ENCODE measurements around the gene TNK1.

DNA sequence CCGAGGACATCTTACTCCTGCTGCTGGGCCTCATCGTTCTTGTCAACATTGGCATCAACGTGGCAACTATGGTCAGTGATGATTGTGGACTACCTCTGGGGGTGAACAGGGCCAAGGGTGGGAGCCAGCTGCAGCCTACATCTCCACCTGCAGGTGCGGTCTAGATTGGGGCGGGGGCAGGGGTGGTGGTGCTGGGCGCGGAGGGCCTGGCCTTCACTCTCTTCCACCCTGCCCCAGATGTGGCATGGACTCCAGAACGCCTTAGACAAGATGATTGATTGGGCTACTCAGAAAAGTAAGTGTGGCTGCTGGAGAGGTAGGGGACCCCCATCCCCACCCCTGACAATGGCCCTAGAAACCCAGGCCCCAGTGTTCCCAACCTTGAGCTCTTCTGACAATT is 44.9 kb downstream of the TNK1 start:
- TF ChIP-seq, protein P1, sequence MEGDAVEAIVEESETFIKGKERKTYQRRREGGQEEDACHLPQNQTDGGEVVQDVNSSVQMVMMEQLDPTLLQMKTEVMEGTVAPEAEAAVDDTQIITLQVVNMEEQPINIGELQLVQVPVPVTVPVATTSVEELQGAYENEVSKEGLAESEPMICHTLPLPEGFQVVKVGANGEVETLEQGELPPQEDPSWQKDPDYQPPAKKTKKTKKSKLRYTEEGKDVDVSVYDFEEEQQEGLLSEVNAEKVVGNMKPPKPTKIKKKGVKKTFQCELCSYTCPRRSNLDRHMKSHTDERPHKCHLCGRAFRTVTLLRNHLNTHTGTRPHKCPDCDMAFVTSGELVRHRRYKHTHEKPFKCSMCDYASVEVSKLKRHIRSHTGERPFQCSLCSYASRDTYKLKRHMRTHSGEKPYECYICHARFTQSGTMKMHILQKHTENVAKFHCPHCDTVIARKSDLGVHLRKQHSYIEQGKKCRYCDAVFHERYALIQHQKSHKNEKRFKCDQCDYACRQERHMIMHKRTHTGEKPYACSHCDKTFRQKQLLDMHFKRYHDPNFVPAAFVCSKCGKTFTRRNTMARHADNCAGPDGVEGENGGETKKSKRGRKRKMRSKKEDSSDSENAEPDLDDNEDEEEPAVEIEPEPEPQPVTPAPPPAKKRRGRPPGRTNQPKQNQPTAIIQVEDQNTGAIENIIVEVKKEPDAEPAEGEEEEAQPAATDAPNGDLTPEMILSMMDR (IDR thresholded peaks at IDR 0.05): no peak
- TF ChIP-seq POLR2A (IDR thresholded peaks at IDR 0.05) (no peak), EP300 (IDR thresholded peaks at IDR 0.05) (no peak), POLR2AphosphoS5 (IDR thresholded peaks at IDR 0.05) (no peak)

All from upper lobe of left lung (tissue), 4 donors.